ENCODE measurements around the gene REXO2.

DNA sequence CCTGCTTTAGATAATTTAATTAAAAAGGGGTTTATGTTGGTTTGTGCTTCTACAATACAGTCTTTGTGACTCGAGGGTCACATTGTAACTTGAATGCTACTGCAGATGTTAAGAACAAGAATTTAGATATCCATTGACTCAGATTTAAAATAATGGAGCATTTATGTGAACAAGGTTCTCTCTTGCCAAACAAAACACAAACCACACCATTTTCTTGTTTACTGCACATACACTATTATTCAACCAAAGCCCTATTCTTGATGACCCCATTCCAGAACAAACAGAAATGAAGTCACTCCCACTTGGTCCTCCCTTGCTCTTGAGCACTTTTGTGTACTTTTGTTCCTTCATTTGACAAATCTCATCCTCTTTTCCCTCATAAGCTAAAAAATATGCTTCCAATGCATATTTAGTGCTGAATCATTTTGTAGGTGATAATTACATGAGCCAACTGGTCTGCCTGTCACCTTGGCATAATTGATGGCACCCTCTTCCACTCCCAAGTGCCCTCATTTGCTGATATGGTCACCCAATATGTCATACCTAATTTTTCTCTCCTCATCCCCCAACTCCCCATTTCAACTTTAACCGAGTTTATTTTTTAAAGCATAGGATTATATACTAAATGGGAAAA lies 41.8 kb upstream of the REXO2 start:
- no peak for TF ChIP-seq EZH2 (IDR thresholded peaks at IDR 0.05; ENCODE audit: low read depth)
- TF ChIP-seq, protein P1, sequence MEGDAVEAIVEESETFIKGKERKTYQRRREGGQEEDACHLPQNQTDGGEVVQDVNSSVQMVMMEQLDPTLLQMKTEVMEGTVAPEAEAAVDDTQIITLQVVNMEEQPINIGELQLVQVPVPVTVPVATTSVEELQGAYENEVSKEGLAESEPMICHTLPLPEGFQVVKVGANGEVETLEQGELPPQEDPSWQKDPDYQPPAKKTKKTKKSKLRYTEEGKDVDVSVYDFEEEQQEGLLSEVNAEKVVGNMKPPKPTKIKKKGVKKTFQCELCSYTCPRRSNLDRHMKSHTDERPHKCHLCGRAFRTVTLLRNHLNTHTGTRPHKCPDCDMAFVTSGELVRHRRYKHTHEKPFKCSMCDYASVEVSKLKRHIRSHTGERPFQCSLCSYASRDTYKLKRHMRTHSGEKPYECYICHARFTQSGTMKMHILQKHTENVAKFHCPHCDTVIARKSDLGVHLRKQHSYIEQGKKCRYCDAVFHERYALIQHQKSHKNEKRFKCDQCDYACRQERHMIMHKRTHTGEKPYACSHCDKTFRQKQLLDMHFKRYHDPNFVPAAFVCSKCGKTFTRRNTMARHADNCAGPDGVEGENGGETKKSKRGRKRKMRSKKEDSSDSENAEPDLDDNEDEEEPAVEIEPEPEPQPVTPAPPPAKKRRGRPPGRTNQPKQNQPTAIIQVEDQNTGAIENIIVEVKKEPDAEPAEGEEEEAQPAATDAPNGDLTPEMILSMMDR (conservative IDR thresholded peaks at IDR 0.05): no peak

Measured in PC-9 (cell line).